SW480 (cell line): ENCODE data around the gene GGT5.
"Not testable (repeated sequence)": the region's sequence is repeated elsewhere in the genome, so short reads cannot be mapped to it uniquely, and the experiment has no call there.

Experiments
- DNase-seq: peaks from one replicate; pipeline ENCODE4 v3.0.0-alpha.2; 2016; ENCODE audit warnings: low spot score

The GGT5 gene

GRCh38 chr22:24232725-24233124 lies 12.2 kb downstream of the GGT5 start:
- no peak for DNase-seq

- DNase-seq: no peak
These were observed 12.8 kb downstream of the GGT5 start for GRCh38 chr22:24232124-24232523.

GRCh38 chr22:24231706-24232105 lies 13.2 kb downstream of the GGT5 start:
- no peak for DNase-seq

GRCh38 chr22:24230911-24231656 lies 13.8 kb downstream of the GGT5 start:
- DNase-seq: no peak

GRCh38 chr22:24225951-24226350 lies 18.9 kb downstream of the GGT5 start:
- DNase-seq: no peak

GRCh38 chr22:24225044-24225601 lies 19.8 kb downstream of the GGT5 start:
- no peak for DNase-seq

- DNase-seq: no peak
These were observed 20.4 kb downstream of the GGT5 start for GRCh38 chr22:24224468-24224867.

GRCh38 chr22:24219750-24220149 lies 25.1 kb downstream of the GGT5 start:
- no peak for DNase-seq

GRCh38 chr22:24217384-24217783 lies 27.5 kb downstream of the GGT5 start:
- no peak for DNase-seq

GRCh38 chr22:24216541-24217209 lies 28.2 kb downstream of the GGT5 start:
- DNase-seq: no peak

- no peak for DNase-seq
These were observed 30.2 kb downstream of the GGT5 start for GRCh38 chr22:24214467-24215285.

- not testable (repeated sequence) for DNase-seq
These were observed 31.8 kb downstream of the GGT5 start for GRCh38 chr22:24213111-24213510.

GRCh38 chr22:24211716-24212115 lies 33.2 kb downstream of the GGT5 start:
- not testable (repeated sequence) for DNase-seq

- not testable (repeated sequence) for DNase-seq
These were observed 34.5 kb downstream of the GGT5 start for GRCh38 chr22:24210409-24210808.

GRCh38 chr22:24209687-24210086 lies 35.2 kb downstream of the GGT5 start:
- no peak for DNase-seq

GRCh38 chr22:24209016-24209415 lies 35.9 kb downstream of the GGT5 start:
- no peak for DNase-seq

- DNase-seq: peak; percentile 77
These were observed 36.7 kb downstream of the GGT5 start for GRCh38 chr22:24208012-24208749.

GRCh38 chr22:24207264-24208011 lies 37.4 kb downstream of the GGT5 start:
- DNase-seq: no peak

GRCh38 chr22:24206460-24207263 lies 38.2 kb downstream of the GGT5 start:
- DNase-seq: not testable (repeated sequence)
